ENCODE data around the gene HLA-DOA.

Gene HLA-DOA

GRCh38 chr6:33008944-33009861, at the start of gene HLA-DOA:
Gene HLA-DOA (minus strand): TSS chr6:33009591.
- peak; percentile 90 for DNase-seq (ENCODE audit: low read depth, low spot score)

- DNase-seq (ENCODE audit: low read depth, low spot score), result no peak
Measured at GRCh38 chr6:33057222-33058150, 48.1 kb upstream of the HLA-DOA start.

GRCh38 chr6:33053230-33053629, 43.8 kb upstream of the HLA-DOA start:
- DNase-seq (ENCODE audit: low read depth, low spot score), result no peak

GRCh38 chr6:33052627-33053026, 43.2 kb upstream of the HLA-DOA start:
- DNase-seq (ENCODE audit: low read depth, low spot score), result no peak

GRCh38 chr6:33050014-33050810, 40.8 kb upstream of the HLA-DOA start:
- DNase-seq (ENCODE audit: low read depth, low spot score), result no peak

- no peak for DNase-seq (ENCODE audit: low read depth, low spot score)
Measured at GRCh38 chr6:33049323-33050013, 40.1 kb upstream of the HLA-DOA start.

- no peak for DNase-seq (ENCODE audit: low read depth, low spot score)
Measured at GRCh38 chr6:33040157-33040556, 30.8 kb upstream of the HLA-DOA start.

- DNase-seq (ENCODE audit: low read depth, low spot score), result no peak
Measured at GRCh38 chr6:33036535-33036934, 27.1 kb upstream of the HLA-DOA start.

GRCh38 chr6:33034554-33034953, 25.2 kb upstream of the HLA-DOA start:
- DNase-seq (ENCODE audit: low read depth, low spot score), result no peak

GRCh38 chr6:33030245-33030644, 20.9 kb upstream of the HLA-DOA start:
- DNase-seq (ENCODE audit: low read depth, low spot score), result no peak

- DNase-seq (ENCODE audit: low read depth, low spot score), result no peak
Measured at GRCh38 chr6:33029328-33030184, 20.2 kb upstream of the HLA-DOA start.

GRCh38 chr6:33028220-33028849, 18.9 kb upstream of the HLA-DOA start:
- DNase-seq (ENCODE audit: low read depth, low spot score), result no peak

- DNase-seq (ENCODE audit: low read depth, low spot score), result no peak
Measured at GRCh38 chr6:33024521-33024920, 15.1 kb upstream of the HLA-DOA start.

GRCh38 chr6:33023536-33023935, 14.1 kb upstream of the HLA-DOA start:
- no peak for DNase-seq (ENCODE audit: low read depth, low spot score)

- no peak for DNase-seq (ENCODE audit: low read depth, low spot score)
Measured at GRCh38 chr6:33021917-33022316, 12.5 kb upstream of the HLA-DOA start.

- DNase-seq (ENCODE audit: low read depth, low spot score), result no peak
Measured at GRCh38 chr6:33019372-33019771, 10.0 kb upstream of the HLA-DOA start.

- DNase-seq (ENCODE audit: low read depth, low spot score), result no peak
Measured at GRCh38 chr6:33018904-33019303, 9.5 kb upstream of the HLA-DOA start.

- DNase-seq (ENCODE audit: low read depth, low spot score), result no peak
Measured at GRCh38 chr6:33018418-33018817, 9.0 kb upstream of the HLA-DOA start.

- no peak for DNase-seq (ENCODE audit: low read depth, low spot score)
Measured at GRCh38 chr6:33017694-33018353, 8.4 kb upstream of the HLA-DOA start.
